ENCODE results near the gene DNAJB8.

DNA sequence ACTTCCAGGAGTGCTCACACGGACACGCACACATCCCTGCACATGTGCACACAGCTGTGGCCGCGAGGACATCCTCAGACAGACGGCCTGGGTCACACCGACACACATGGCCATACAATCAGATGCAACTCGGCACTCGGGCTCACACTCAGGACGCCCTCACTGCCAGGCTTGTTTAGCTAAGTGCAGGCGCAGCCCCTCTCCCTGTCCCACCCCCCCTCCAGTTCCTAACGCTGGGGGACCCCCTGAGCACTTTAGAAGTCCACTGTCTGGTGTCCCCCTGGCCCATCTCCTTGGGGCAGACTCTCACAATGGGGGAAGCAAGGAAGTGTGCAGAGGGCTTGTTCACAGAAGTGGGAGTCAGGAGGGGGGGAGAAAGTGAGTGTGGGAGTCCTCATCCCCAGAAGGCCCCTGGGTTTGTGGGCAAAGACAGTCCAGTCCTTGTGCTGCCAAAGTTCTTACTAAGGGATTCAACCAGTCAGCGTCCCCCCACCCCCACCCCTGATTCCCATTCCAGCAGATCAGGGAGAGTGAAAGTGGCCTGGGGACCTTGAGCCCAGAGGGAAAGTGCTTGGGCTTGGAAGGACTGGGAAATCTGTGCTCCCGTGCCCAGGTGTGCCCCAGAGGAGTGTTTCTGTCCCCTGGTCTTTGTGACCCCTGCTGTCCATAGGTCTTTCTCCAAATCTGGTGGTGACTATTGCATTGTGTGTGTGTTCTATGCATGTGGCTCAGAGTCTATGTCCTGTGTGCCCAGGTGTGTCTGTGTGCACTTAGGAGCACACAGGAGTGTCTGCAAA is 27.1 kb upstream of the DNAJB8 start:
- TF ChIP-seq POLR2A (IDR thresholded peaks at IDR 0.05; ENCODE audit: extremely low read depth, insufficient read length), result no peak
- TF ChIP-seq, protein P1, sequence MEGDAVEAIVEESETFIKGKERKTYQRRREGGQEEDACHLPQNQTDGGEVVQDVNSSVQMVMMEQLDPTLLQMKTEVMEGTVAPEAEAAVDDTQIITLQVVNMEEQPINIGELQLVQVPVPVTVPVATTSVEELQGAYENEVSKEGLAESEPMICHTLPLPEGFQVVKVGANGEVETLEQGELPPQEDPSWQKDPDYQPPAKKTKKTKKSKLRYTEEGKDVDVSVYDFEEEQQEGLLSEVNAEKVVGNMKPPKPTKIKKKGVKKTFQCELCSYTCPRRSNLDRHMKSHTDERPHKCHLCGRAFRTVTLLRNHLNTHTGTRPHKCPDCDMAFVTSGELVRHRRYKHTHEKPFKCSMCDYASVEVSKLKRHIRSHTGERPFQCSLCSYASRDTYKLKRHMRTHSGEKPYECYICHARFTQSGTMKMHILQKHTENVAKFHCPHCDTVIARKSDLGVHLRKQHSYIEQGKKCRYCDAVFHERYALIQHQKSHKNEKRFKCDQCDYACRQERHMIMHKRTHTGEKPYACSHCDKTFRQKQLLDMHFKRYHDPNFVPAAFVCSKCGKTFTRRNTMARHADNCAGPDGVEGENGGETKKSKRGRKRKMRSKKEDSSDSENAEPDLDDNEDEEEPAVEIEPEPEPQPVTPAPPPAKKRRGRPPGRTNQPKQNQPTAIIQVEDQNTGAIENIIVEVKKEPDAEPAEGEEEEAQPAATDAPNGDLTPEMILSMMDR (IDR thresholded peaks at IDR 0.05; ENCODE audit: low read depth, low read length), result no peak

All from NB4 (cell line).